ENCODE measurements around the gene LIN28A. TPM values are rescaled to one million over a fixed set of nuclear protein-coding genes. Genes with fewer than 3 reads are reported as not detected.

Gene LIN28A
- total and polyA plus RNA-seq, 2 donors (not counting 1 experiment from before 2014, with no cell fraction given) = not detected

- H3K79me2 ChIP-seq (ENCODE audit: control insufficient read depth, insufficient read depth, low read length) = peaks cover 10% of the 10 kb centered on the region
- no peaks in the 10 kb centered on the region for H3K27me3 ChIP-seq (replicated peaks in 1 of 4; ENCODE audit: control extremely low read depth in 1 of 4, control insufficient read depth in 3 of 4, insufficient read depth in 4 of 4, low read length in 3 of 4)
- H3K4me2 ChIP-seq (replicated peaks; ENCODE audit: low read depth, low read length, poor library complexity, severe bottlenecking) = no peak overlapping the region
- H2AFZ ChIP-seq (ENCODE audit: insufficient read depth, low read depth, low read length, poor library complexity, severe bottlenecking) = no peak overlapping the region
- H3K9me3 ChIP-seq (ENCODE audit: control extremely low read depth in 1 of 3, control insufficient read depth in 2 of 3, insufficient read depth in 1 of 3, low read length in 2 of 3) = no peaks in the 10 kb centered on the region
- TF ChIP-seq EZH2 (IDR thresholded peaks at IDR 0.05; ENCODE audit: borderline replicate concordance, insufficient read depth, low read depth, low read length, poor library complexity, severe bottlenecking) (no peak), CTCF (IDR thresholded peaks at IDR 0.05) (no peak)
- H3K27ac Mint-ChIP-seq = no peak overlapping the region
- no peak overlapping the region for H3K4me3 Mint-ChIP-seq
- no peak overlapping the region for H3K4me3 ChIP-seq (ENCODE audit: control extremely low read depth in 1 of 5, extremely low read depth in 1 of 5, insufficient read depth in 1 of 5, low read depth in 2 of 5, low read length in 4 of 5)
- intact Hi-C loops (cut with micrococcal nuclease) = no loop called here
- ChIA-PET CTCF (interaction anchor here (1.5 to 3.8 kb wide), 3 partner anchors 8 to 53 kb away, joined by 3 to 23 read pairs (median 6); partner anchors contain the start of gene DHDDS), POLR2A (interaction anchor here (0.6 kb wide), 1 partner anchor 362 kb away, joined by 6 read pairs; no protein-coding TSS in a partner anchor)
- H3K9me3 Mint-ChIP-seq (ENCODE audit: insufficient read depth) = no peaks in the 10 kb centered on the region
- H3K27ac ChIP-seq (ENCODE audit: low read length in 2 of 2) = no peak overlapping the region
- no peak overlapping the region for H3K9ac ChIP-seq (ENCODE audit: low read length)
- H3K4me1 Mint-ChIP-seq = peaks cover 30% of the 10 kb centered on the region
- peaks cover 41% of the 10 kb centered on the region for H4K20me1 ChIP-seq (ENCODE audit: control insufficient read depth, insufficient read depth, low read length, poor library complexity, severe bottlenecking)
- no peak for ATAC-seq (ENCODE audit: low read depth)
- 99% methylated on average over 10 of the region's 10 CpGs for WGBS (ENCODE audit: insufficient coverage)
- no peaks in the 10 kb centered on the region for H3K27me3 Mint-ChIP-seq
- H3K36me3 ChIP-seq (replicated peaks in 1 of 2; ENCODE audit: control extremely low read depth in 1 of 2, control insufficient read depth in 1 of 2, extremely low read depth in 1 of 2, insufficient read depth in 2 of 2, low read length in 1 of 2) = peaks cover 1 to 45% of the 10 kb centered on the region in 2 experiments
- DNase-seq = no peak
- H3K4me1 ChIP-seq (ENCODE audit: control insufficient read depth in 2 of 2, insufficient read depth in 2 of 2, low read length in 2 of 2) = peaks cover 26 to 30% of the 10 kb centered on the region in 2 donors
These were observed 58.3 kb downstream of the LIN28A start for GRCh38 chr1:26468911-26469310.

GRCh38 chr1:26469558-26469957 lies 58.9 kb downstream of the LIN28A start:
- no peak for ATAC-seq (ENCODE audit: low read depth)
- peaks cover 16% of the 10 kb centered on the region for H3K79me2 ChIP-seq (ENCODE audit: control insufficient read depth, insufficient read depth, low read length)
- CTCF ChIA-PET = interaction anchor here (0.5 to 3.8 kb wide), 9 partner anchors 9 to 351 kb away, joined by 3 to 23 read pairs (median 3); partner anchors contain the start of gene DHDDS

More at GRCh38 chr1:26469558-26469957, 58.9 kb downstream of the LIN28A start:
- H3K4me3 Mint-ChIP-seq = no peak overlapping the region
- WGBS (ENCODE audit: insufficient coverage) = 98% methylated on average over 5 of the region's 5 CpGs
- Histone ChIP-seq H4K20me1 (ENCODE audit: control insufficient read depth, insufficient read depth, low read length, poor library complexity, severe bottlenecking) (peaks cover 47% of the 10 kb centered on the region), H3K27me3 (replicated peaks in 1 of 4; ENCODE audit: control extremely low read depth in 1 of 4, control insufficient read depth in 3 of 4, insufficient read depth in 4 of 4, low read length in 3 of 4) (no peaks in the 10 kb centered on the region), H3K4me2 (replicated peaks; ENCODE audit: low read depth, low read length, poor library complexity, severe bottlenecking) (no peak overlapping the region), H3K4me3 (ENCODE audit: control extremely low read depth in 1 of 5, extremely low read depth in 1 of 5, insufficient read depth in 1 of 5, low read depth in 2 of 5, low read length in 4 of 5) (no peak overlapping the region), H3K9me3 (ENCODE audit: control extremely low read depth in 1 of 3, control insufficient read depth in 2 of 3, insufficient read depth in 1 of 3, low read length in 2 of 3) (no peaks in the 10 kb centered on the region), H2AFZ (ENCODE audit: insufficient read depth, low read depth, low read length, poor library complexity, severe bottlenecking) (no peak overlapping the region), H3K36me3 (replicated peaks in 1 of 2; ENCODE audit: control extremely low read depth in 1 of 2, control insufficient read depth in 1 of 2, extremely low read depth in 1 of 2, insufficient read depth in 2 of 2, low read length in 1 of 2) (peaks cover 1 to 47% of the 10 kb centered on the region in 2 experiments), H3K27ac (ENCODE audit: low read length in 2 of 2) (no peak overlapping the region), H3K9ac (ENCODE audit: low read length) (no peak overlapping the region), H3K4me1 (ENCODE audit: control insufficient read depth in 2 of 2, insufficient read depth in 2 of 2, low read length in 2 of 2) (peaks cover 32% of the 10 kb centered on the region in 2 donors)
- intact Hi-C loops (cut with micrococcal nuclease) = no loop called here
- TF ChIP-seq CTCF (IDR thresholded peaks at IDR 0.05) (no peak), EZH2 (IDR thresholded peaks at IDR 0.05; ENCODE audit: borderline replicate concordance, insufficient read depth, low read depth, low read length, poor library complexity, severe bottlenecking) (no peak)
- no peaks in the 10 kb centered on the region for H3K9me3 Mint-ChIP-seq (ENCODE audit: insufficient read depth)
- H3K4me1 Mint-ChIP-seq = peaks cover 35% of the 10 kb centered on the region
- no peak for DNase-seq
- POLR2A ChIA-PET = no interaction called here
- no peaks in the 10 kb centered on the region for H3K27me3 Mint-ChIP-seq
- no peak overlapping the region for H3K27ac Mint-ChIP-seq

All from B cell (primary cell).